Measurements from ENCODE around the gene TSHZ2.

Gene TSHZ2

GRCh38 chr20:53146201-53146891, 174.2 kb downstream of the TSHZ2 start:
- in situ Hi-C loops (cut with HindIII; ENCODE audit: low sequenced_read_pairs): no loop called here
- no peak overlapping the region for H3K4me3 ChIP-seq (ENCODE audit: low read depth, low read length)
- TF ChIP-seq CTCF (IDR thresholded peaks at IDR 0.05; ENCODE audit: low read depth, low read length): no peak
- DNase-seq (ENCODE audit: low read depth, low spot score): no peak

GRCh38 chr20:53148771-53149147, 176.6 kb downstream of the TSHZ2 start:
- no peak for DNase-seq (ENCODE audit: low read depth, low spot score)
- TF ChIP-seq CTCF (IDR thresholded peaks at IDR 0.05; ENCODE audit: low read depth, low read length): no peak
- in situ Hi-C loops (cut with HindIII; ENCODE audit: low sequenced_read_pairs): no loop called here
- H3K4me3 ChIP-seq (ENCODE audit: low read depth, low read length): no peak overlapping the region

- DNase-seq (ENCODE audit: low read depth, low spot score): no peak
Measured at GRCh38 chr20:53149148-53149889, 177.2 kb downstream of the TSHZ2 start.

GRCh38 chr20:53149890-53150205, 177.7 kb downstream of the TSHZ2 start:
- H3K4me3 ChIP-seq (ENCODE audit: low read depth, low read length): no peak overlapping the region
- in situ Hi-C loops (cut with HindIII; ENCODE audit: low sequenced_read_pairs): no loop called here
- no peak for DNase-seq (ENCODE audit: low read depth, low spot score)
- TF ChIP-seq CTCF (IDR thresholded peaks at IDR 0.05; ENCODE audit: low read depth, low read length): no peak

More at GRCh38 chr20:53149148-53149889, 177.2 kb downstream of the TSHZ2 start:
- no peak overlapping the region for H3K4me3 ChIP-seq (ENCODE audit: low read depth, low read length)
- TF ChIP-seq CTCF (IDR thresholded peaks at IDR 0.05; ENCODE audit: low read depth, low read length): no peak
- in situ Hi-C loops (cut with HindIII; ENCODE audit: low sequenced_read_pairs): no loop called here

GRCh38 chr20:53150532-53150931, 178.4 kb downstream of the TSHZ2 start:
- no peak for TF ChIP-seq CTCF (IDR thresholded peaks at IDR 0.05; ENCODE audit: low read depth, low read length)
- H3K4me3 ChIP-seq (ENCODE audit: low read depth, low read length): no peak overlapping the region
- DNase-seq (ENCODE audit: low read depth, low spot score): no peak
- in situ Hi-C loops (cut with HindIII; ENCODE audit: low sequenced_read_pairs): no loop called here

- no peak for DNase-seq (ENCODE audit: low read depth, low spot score)
- no peak for TF ChIP-seq CTCF (IDR thresholded peaks at IDR 0.05; ENCODE audit: low read depth, low read length)
- in situ Hi-C loops (cut with HindIII; ENCODE audit: low sequenced_read_pairs): no loop called here
- H3K4me3 ChIP-seq (ENCODE audit: low read depth, low read length): no peak overlapping the region
Measured at GRCh38 chr20:53152228-53152627, 180.1 kb downstream of the TSHZ2 start.
